ENCODE data around the gene OR52M1.

OR52M1 gene

DNA sequence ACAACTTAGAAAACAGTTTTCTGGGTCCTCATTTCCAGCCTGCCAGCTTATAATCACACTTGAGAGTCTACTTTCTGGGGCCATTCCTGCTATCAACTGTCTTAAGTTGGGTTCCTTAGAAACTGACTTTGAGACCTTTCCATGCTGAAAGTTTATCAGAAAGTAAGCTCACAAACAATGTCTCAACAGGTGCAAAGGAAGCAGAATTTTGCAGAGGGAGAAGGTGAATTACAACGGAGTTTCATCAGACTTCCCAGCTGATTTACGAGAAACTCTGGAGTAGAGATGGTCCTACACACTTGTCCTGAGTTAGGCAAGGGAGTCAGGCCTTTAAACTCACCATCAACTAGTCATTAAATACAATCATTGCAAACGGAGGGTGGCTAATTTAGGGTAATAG, 31.9 kb downstream of the OR52M1 start:
- no peak for DNase-seq

DNA sequence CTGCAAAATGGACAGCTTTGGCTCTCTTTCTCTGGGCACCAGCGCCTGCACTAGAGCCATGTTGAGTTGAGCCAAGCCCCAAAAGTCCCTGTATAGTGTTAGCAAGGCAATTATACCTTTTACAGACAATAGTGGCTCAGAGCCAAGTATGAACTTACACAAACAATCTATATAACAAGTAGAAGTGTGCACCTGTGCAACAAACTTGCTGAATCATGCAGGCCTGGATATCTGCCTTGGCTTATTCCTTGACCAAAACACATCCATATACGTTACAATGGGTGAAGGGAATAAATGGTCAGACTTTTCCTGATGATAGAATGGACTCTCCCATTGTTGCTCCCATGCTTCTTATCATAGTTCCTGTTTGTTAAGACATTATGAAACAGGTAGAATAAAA, 32.8 kb downstream of the OR52M1 start:
- no peak for DNase-seq

DNA sequence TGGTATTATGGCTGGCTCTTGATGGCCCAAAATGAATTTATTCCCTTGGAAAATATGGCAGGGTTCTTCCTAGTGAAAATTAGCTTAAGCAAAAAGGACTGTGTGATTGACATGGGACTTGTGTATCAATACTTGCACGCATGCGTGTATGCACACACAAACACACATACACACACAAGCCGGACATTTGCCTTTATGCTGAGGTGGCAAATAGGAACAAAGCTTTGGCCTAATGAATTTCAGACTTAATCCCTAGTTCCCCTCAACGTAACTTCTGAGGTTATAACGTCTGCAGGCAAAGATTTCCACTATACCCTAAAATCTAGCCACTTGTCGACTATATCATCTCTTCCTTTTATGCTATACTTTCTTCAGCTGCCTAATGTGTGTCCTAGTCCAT, 33.6 kb downstream of the OR52M1 start:
- no peak for DNase-seq

- DNase-seq: no peak
Observed at GRCh38 chr11:4580124-4580523, 35.1 kb downstream of the OR52M1 start.

DNA sequence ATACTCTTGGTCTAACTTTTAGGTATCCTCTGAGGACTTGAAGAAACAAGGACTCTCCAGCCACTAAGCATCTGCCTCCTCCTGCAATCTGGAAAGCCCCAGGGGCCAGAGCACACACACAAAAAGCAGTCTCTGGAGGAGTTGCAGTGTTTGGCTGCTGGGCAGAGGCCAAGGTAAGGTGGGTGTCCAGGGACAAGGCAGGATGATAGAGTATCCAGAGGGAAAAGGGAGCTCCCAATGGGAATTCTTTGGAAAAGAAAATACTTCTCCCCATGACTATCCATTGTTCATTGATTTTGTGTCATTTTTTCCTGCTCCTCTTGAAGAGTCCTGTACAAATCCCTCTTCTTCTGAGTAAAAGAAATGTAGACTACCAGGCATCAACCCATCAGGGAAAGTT, 36.5 kb downstream of the OR52M1 start, which contains the start of gene OR52I2:
TSS of gene OR52I2 (plus strand) at position 301 of the 400 bp plus-strand sequence.
- DNase-seq: no peak

DNA sequence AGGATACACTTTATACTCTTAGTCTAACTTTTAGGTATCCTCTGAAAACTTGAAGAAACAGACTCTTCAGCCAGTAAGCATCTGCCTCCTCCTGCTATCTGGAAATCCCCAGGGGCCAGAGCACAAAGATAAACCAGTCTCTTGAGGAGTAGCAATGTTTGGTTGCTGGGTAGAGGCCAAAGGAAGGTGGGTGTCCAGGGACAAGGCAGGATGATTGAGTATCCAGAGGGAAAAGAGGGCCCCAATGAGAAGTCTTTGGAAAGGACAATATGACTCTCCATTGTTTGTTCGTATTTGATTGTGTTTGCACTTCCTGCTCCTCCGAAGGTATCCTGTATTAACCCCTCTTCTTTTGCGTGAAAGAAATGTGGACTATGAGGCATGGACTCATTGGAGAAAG, 44.0 kb downstream of the OR52M1 start:
- no peak for DNase-seq

GRCh38 chr11:4593739-4594138, 48.7 kb downstream of the OR52M1 start, which contains the start of gene OR52I1:
OR52I1 (plus strand) TSS chr11:4594039; CDS start chr11:4594039, 0 bp downstream.
- DNase-seq: no peak

Measured in fibroblast of skin of right biceps (primary cell).